HCT116 (cell line): ENCODE results near the gene CLEC16A. TPM values are rescaled to one million over a fixed set of nuclear protein-coding genes. Genes with fewer than 3 reads are reported as not detected.

Source experiments
- ATAC-seq: fragments of 200-7000 bp; cut with Tn5 transposase; 2 replicates; pipeline ENCODE4 v1.9.1; 2020; ENCODE audit warnings: mild to moderate bottlenecking, moderate library complexity
- BruUV-seq: library from RNA; stranded (reverse); fragments of 400-500 nt; replicated peaks from 2 replicates; lab custom pipeline; 2021; lab: Mats Ljungman, UMichigan
- CTCF ChIA-PET: fragments of 300-600 bp; sonication (Branson Sonifier 250); formaldehyde crosslinking; loops from one replicate; lab custom pipeline; 2021; ENCODE audit warnings: antibody characterized with exemption; lab: Charles Lee
- POLR2A ChIA-PET: fragments of 300-600, 350-600 bp; sonication (Branson Sonifier 250); formaldehyde crosslinking; loops from one replicate; lab custom pipeline; 2021; ENCODE audit warnings: antibody characterized with exemption; lab: Charles Lee
- RAD21 ChIA-PET, 2 experiments: fragments of 300-600 bp; sonication (Branson Sonifier 250); formaldehyde crosslinking; loops; one replicate each; lab custom pipeline; 2023; ENCODE audit warnings: low total read pairs in 2 of 2; ENCODE audit not compliant: uncharacterized antibody in 2 of 2, unreplicated experiment in 2 of 2, low non-redundant PET in 1 of 2; lab: Charles Lee
- DNase-seq: peaks from one replicate; pipeline ENCODE4 v3.0.0-alpha.2; 2010; ENCODE audit warnings: low read depth, low spot score
- H2AFZ ChIP-seq: fragments of 200-600 bp; shearing (Covaris generic), sonication (generic); 2 replicates; pipeline ENCODE4 v1.6.1; 2017; ENCODE audit warnings: low read depth, mixed run types, mixed read lengths, antibody characterized with exemption, low read length; ENCODE audit not compliant: poor library complexity, severe bottlenecking
- H3K27ac ChIP-seq: 2 replicates; pipeline ENCODE4 v1.5.1; 2012; ENCODE audit warnings: low read depth, low read length
- H3K27me3 ChIP-seq: fragments of 200-600 bp; sonication (generic); 2 replicates; pipeline ENCODE4 v1.6.1; 2016; ENCODE audit warnings: mixed run types, low read length, mixed read lengths; ENCODE audit not compliant: insufficient read depth
- H3K36me3 ChIP-seq, 2 experiments: fragments of 200-500 bp in 1 of 2; fragments of 200-600 bp in 1 of 2; sonication (Bioruptor generic) in 1 of 2; sonication (generic) in 1 of 2; 2 replicates each; pipeline versions ENCODE4 v1.5.1 to v1.6.1; 2014 to 2016; ENCODE audit warnings: low read length in 2 of 2, inconsistent platforms in 1 of 2, mixed read lengths in 1 of 2, mixed run types in 1 of 2; ENCODE audit not compliant: insufficient read depth in 2 of 2, control insufficient read depth in 1 of 2
- H3K4me1 ChIP-seq, 2 experiments: fragments of 200-600 bp in 1 of 2; sonication (generic) in 1 of 2; 2 replicates each; pipeline versions ENCODE4 v1.5.1 to v1.6.1; 2012 to 2017; ENCODE audit warnings: low read length in 2 of 2, inconsistent platforms in 1 of 2, mild to moderate bottlenecking in 1 of 2, mixed read lengths in 1 of 2, mixed run types in 1 of 2, moderate library complexity in 1 of 2; ENCODE audit not compliant: insufficient read depth in 2 of 2, control insufficient read depth in 1 of 2
- H3K4me2 ChIP-seq: fragments of 200-600 bp; sonication (generic); 2 replicates; pipeline ENCODE4 v1.6.1; 2017; ENCODE audit warnings: mixed run types, low read length, mixed read lengths
- H3K4me3 ChIP-seq, 2 experiments: fragments of 200-600 bp in 1 of 2; sonication (generic) in 1 of 2; replicated peaks in 1 of 2; 2 replicates each; pipeline ENCODE4 v1.5.1; 2011 to 2016; ENCODE audit warnings: low read length in 2 of 2, control low read depth in 1 of 2, low read depth in 1 of 2, mild to moderate bottlenecking in 1 of 2, mixed read lengths in 1 of 2, mixed run types in 1 of 2
- H3K79me2 ChIP-seq: fragments of 200-600 bp; sonication (generic); 2 replicates; pipeline ENCODE4 v1.6.1; 2017; ENCODE audit warnings: mild to moderate bottlenecking, mixed run types, low read length, moderate library complexity, mixed read lengths; ENCODE audit not compliant: insufficient read depth
- H3K9ac ChIP-seq: fragments of 200-600 bp; sonication (generic); 2 replicates; pipeline ENCODE4 v1.6.1; 2016; ENCODE audit warnings: low read length, mixed read lengths
- H3K9me2 ChIP-seq: fragments of 200-600 bp; sonication (generic), shearing (Covaris generic); 2 replicates; pipeline ENCODE4 v1.6.1; 2017; ENCODE audit warnings: mixed run types, mild to moderate bottlenecking, moderate library complexity; ENCODE audit not compliant: insufficient read depth
- H3K9me3 ChIP-seq, 2 experiments: fragments of 200-500 bp in 1 of 2; fragments of 200-600 bp in 1 of 2; sonication (Bioruptor generic) in 1 of 2; sonication (generic) in 1 of 2; 2 replicates each; pipeline ENCODE4 v1.6.1; 2014 to 2017; ENCODE audit warnings: low read length in 2 of 2, mixed read lengths in 2 of 2, inconsistent platforms in 1 of 2, low read depth in 1 of 2, mild to moderate bottlenecking in 1 of 2, mixed run types in 1 of 2, moderate library complexity in 1 of 2; ENCODE audit not compliant: control insufficient read depth in 1 of 2, insufficient read depth in 1 of 2
- H4K20me1 ChIP-seq: fragments of 200-600 bp; sonication (generic), shearing (Covaris generic); 2 replicates; pipeline ENCODE4 v1.6.1; 2017; ENCODE audit warnings: mixed run types, mild to moderate bottlenecking, moderate library complexity; ENCODE audit not compliant: insufficient read depth
- ATF3 ChIP-seq: IDR thresholded peaks from 2 replicates; pipeline ENCODE4 v1.6.1; 2012
- EZH2phosphoT487 ChIP-seq: fragments of 200-600 bp; IDR thresholded peaks from 2 replicates; pipeline ENCODE4 v1.6.1; 2018; ENCODE audit warnings: antibody characterized with exemption, borderline replicate concordance
- POLR2AphosphoS5 ChIP-seq: IDR thresholded peaks from 2 replicates; pipeline ENCODE4 v1.6.1; 2011; ENCODE audit warnings: mild to moderate bottlenecking, low read depth, low read length, moderate library complexity
- REST ChIP-seq: IDR thresholded peaks from 2 replicates; pipeline ENCODE4 v1.6.1; 2012; ENCODE audit warnings: low read depth
- SRF ChIP-seq: IDR thresholded peaks from 2 replicates; pipeline ENCODE4 v1.6.1; 2012; ENCODE audit warnings: low read depth
- intact Hi-C: fragments of 100-400 bp; cut with micrococcal nuclease; formaldehyde crosslinking; loops from 2 replicates; pipeline ENCODE4 v1.10.0; 2022
- total RNA-seq: library from RNA; stranded (reverse); gene quantifications from one replicate; pipeline ENCODE4 v1.2.1, GENCODE V29; 2021; ENCODE audit not compliant: unreplicated experiment

CLEC16A gene
- total RNA-seq, 1 experiment from 2014 or later: 18.0 TPM

- no peak overlapping the region for H2AFZ ChIP-seq
- 0 out of 2 replicates have a peak overlapping the region, but pooled peaks have one; percentile 18 for H3K4me2 ChIP-seq
- no peak overlapping the region for H3K9ac ChIP-seq
- H3K4me3 ChIP-seq: no peak overlapping the region
- ATAC-seq (no peak), DNase-seq (no peak)
- TF ChIP-seq EZH2phosphoT487 (no peak), ATF3 (no peak), REST (no peak), POLR2AphosphoS5 (no peak), SRF (no peak)
- H4K20me1 ChIP-seq: no peaks in the 10 kb centered on the region
- no peaks in the 10 kb centered on the region for H3K27me3 ChIP-seq
- intact Hi-C loops: no loop called here
- H3K4me1 ChIP-seq: peaks cover 0 to 7% of the 10 kb centered on the region in 2 experiments; a peak in 1 of 4 replicates
- ChIA-PET CTCF (no interaction called here), RAD21 (no interaction called here), POLR2A (no interaction called here)
- H3K9me2 ChIP-seq: no peaks in the 10 kb centered on the region
- no peaks in the 10 kb centered on the region for H3K36me3 ChIP-seq
- H3K79me2 ChIP-seq: no peaks in the 10 kb centered on the region
- no peak overlapping the region for H3K27ac ChIP-seq
- BruUV-seq: no TSS peak
- no peaks in the 10 kb centered on the region for H3K9me3 ChIP-seq
Measured at GRCh38 chr16:11118479-11118878, 174.1 kb downstream of the CLEC16A start.
